Mesendoderm (in vitro differentiated cells): ENCODE results near the gene TFIP11.
"Not testable (repeated sequence)": the region's sequence is repeated elsewhere in the genome, so short reads cannot be mapped to it uniquely, and the experiment has no call there.

Experiments used
- DNase-seq: peaks from one replicate; pipeline ENCODE4 v3.0.0; 2013
- H2AK5ac ChIP-seq: 2 replicates; pipeline ENCODE4 v1.6.1; 2013; ENCODE audit warnings: low read length, inconsistent platforms
- H2BK120ac ChIP-seq: 2 replicates; pipeline ENCODE4 v1.6.1; 2013; ENCODE audit warnings: low read depth, mild to moderate bottlenecking, low read length, moderate library complexity, mixed read lengths
- H2BK15ac ChIP-seq: replicated peaks from 2 replicates; pipeline ENCODE4 v1.6.1; 2013; ENCODE audit warnings: low read depth, mild to moderate bottlenecking, moderate library complexity
- H2BK5ac ChIP-seq: 2 replicates; pipeline ENCODE4 v1.6.1; 2013; ENCODE audit warnings: low read length, inconsistent platforms
- H3K18ac ChIP-seq: 2 replicates; pipeline ENCODE4 v1.6.1; 2013; ENCODE audit warnings: mild to moderate bottlenecking, low read length, mixed read lengths
- H3K23ac ChIP-seq: one replicate; pipeline ENCODE4 v1.6.1; 2013; ENCODE audit warnings: low read length
- H3K27ac ChIP-seq: 2 replicates; pipeline ENCODE4 v1.5.1; 2013; ENCODE audit warnings: low read depth, mild to moderate bottlenecking, inconsistent platforms, low read length, moderate library complexity
- H3K27me3 ChIP-seq: 2 replicates; pipeline ENCODE4 v1.6.1; 2013; ENCODE audit warnings: low read length, control low read depth, mild to moderate bottlenecking, inconsistent platforms; ENCODE audit not compliant: insufficient read depth, poor library complexity
- H3K36me3 ChIP-seq: 2 replicates; pipeline ENCODE4 v1.6.1; 2013; ENCODE audit warnings: low read length, inconsistent platforms; ENCODE audit not compliant: control insufficient read depth, insufficient read depth
- H3K4ac ChIP-seq: one replicate; pipeline ENCODE4 v1.6.1; 2013; ENCODE audit warnings: low read depth, mild to moderate bottlenecking, low read length, moderate library complexity
- H3K4me1 ChIP-seq: 2 replicates; pipeline ENCODE4 v1.6.1; 2013; ENCODE audit warnings: low read depth, low read length, inconsistent platforms; ENCODE audit not compliant: control insufficient read depth
- H3K4me2 ChIP-seq: 2 replicates; pipeline ENCODE4 v1.6.1; 2013; ENCODE audit warnings: low read length
- H3K4me3 ChIP-seq: 2 replicates; pipeline ENCODE4 v1.5.1; 2013; ENCODE audit warnings: mild to moderate bottlenecking, low read length
- H3K56ac ChIP-seq: one replicate; pipeline ENCODE4 v1.6.1; 2013; ENCODE audit warnings: low read length
- H3K79me1 ChIP-seq: 2 replicates; pipeline ENCODE4 v1.6.1; 2013; ENCODE audit warnings: low read length, inconsistent platforms
- H3K79me2 ChIP-seq: 2 replicates; pipeline ENCODE4 v1.6.1; 2013; ENCODE audit warnings: mild to moderate bottlenecking, low read length; ENCODE audit not compliant: control insufficient read depth, insufficient read depth
- H3K9ac ChIP-seq: 2 replicates; pipeline ENCODE4 v1.6.1; 2013; ENCODE audit warnings: low read length, inconsistent platforms
- H4K5ac ChIP-seq: one replicate; pipeline ENCODE4 v1.6.1; 2013; ENCODE audit warnings: low read length
- H4K8ac ChIP-seq: one replicate; pipeline ENCODE4 v1.6.1; 2013; ENCODE audit warnings: low read depth, mild to moderate bottlenecking, control low read depth, low read length, moderate library complexity
- WGBS: extraction: QIAGEN DNeasy Blood & Tissue Kit; methylation state at CpG from one replicate; pipeline ENCODE4 v1.1.7; 2013; ENCODE audit warnings: low lambda C conversion rate, missing lambda C conversion rate; ENCODE audit not compliant: insufficient coverage; ENCODE audit errors: extremely low coverage; 5-methylcytosine and 5-hydroxymethylcytosine counted together

The TFIP11 gene

GRCh38 chr22:26529345-26529744 lies 17.1 kb upstream of the TFIP11 start:
- Histone ChIP-seq H2BK120ac (no peak overlapping the region), H3K23ac (no peak overlapping the region), H3K9ac (no peak overlapping the region), H3K4me1 (no peaks in the 10 kb centered on the region), H3K56ac (no peak overlapping the region), H3K18ac (no peak overlapping the region), H4K5ac (no peak overlapping the region), H3K79me2 (no peaks in the 10 kb centered on the region), H2BK5ac (no peak overlapping the region), H3K27me3 (no peaks in the 10 kb centered on the region), H2AK5ac (no peak overlapping the region), H3K4me3 (no peak overlapping the region), H4K8ac (no peak overlapping the region), H2BK15ac (no peak overlapping the region), H3K4me2 (no peak overlapping the region), H3K79me1 (peaks cover 3% of the 10 kb centered on the region), H3K27ac (no peak overlapping the region), H3K36me3 (peaks cover 30% of the 10 kb centered on the region), H3K4ac (no peak overlapping the region)
- no peak for DNase-seq
- no CpG with 5 or more reads among the region's 2 CpGs for WGBS

GRCh38 chr22:26528518-26528917 lies 16.2 kb upstream of the TFIP11 start:
- H3K56ac ChIP-seq, H3K79me2 ChIP-seq, DNase-seq, H3K4ac ChIP-seq, H2BK15ac ChIP-seq, H2AK5ac ChIP-seq, H3K18ac ChIP-seq, H3K4me1 ChIP-seq, H3K23ac ChIP-seq, H2BK5ac ChIP-seq, H4K8ac ChIP-seq, H2BK120ac ChIP-seq, H4K5ac ChIP-seq, H3K9ac ChIP-seq, H3K4me3 ChIP-seq, H3K27me3 ChIP-seq, H3K27ac ChIP-seq, H3K79me1 ChIP-seq, H3K4me2 ChIP-seq: not testable (repeated sequence)
- peaks cover 27% of the 10 kb centered on the region for H3K36me3 ChIP-seq
- no CpG with 5 or more reads among the region's 9 CpGs for WGBS

- Histone ChIP-seq H3K18ac (no peak overlapping the region), H3K4me2 (no peak overlapping the region), H4K8ac (no peak overlapping the region), H2BK15ac (no peak overlapping the region), H2AK5ac (no peak overlapping the region), H3K79me2 (no peaks in the 10 kb centered on the region), H2BK120ac (no peak overlapping the region), H3K36me3 (peaks cover 27% of the 10 kb centered on the region), H3K9ac (no peak overlapping the region), H2BK5ac (no peak overlapping the region), H3K79me1 (no peaks in the 10 kb centered on the region), H4K5ac (no peak overlapping the region), H3K56ac (no peak overlapping the region), H3K4me3 (no peak overlapping the region), H3K23ac (no peak overlapping the region), H3K4ac (no peak overlapping the region), H3K4me1 (no peaks in the 10 kb centered on the region), H3K27ac (no peak overlapping the region), H3K27me3 (no peaks in the 10 kb centered on the region)
- WGBS: no CpG with 5 or more reads among the region's 15 CpGs
- no peak for DNase-seq
Observed at GRCh38 chr22:26527574-26528465, 15.5 kb upstream of the TFIP11 start.

GRCh38 chr22:26527167-26527566 lies 14.9 kb upstream of the TFIP11 start:
- Histone ChIP-seq H2BK5ac (no peak overlapping the region), H3K4ac (no peak overlapping the region), H4K8ac (no peak overlapping the region), H3K4me2 (no peak overlapping the region), H3K9ac (no peak overlapping the region), H3K27me3 (no peaks in the 10 kb centered on the region), H2AK5ac (no peak overlapping the region), H3K18ac (no peak overlapping the region), H3K79me2 (no peaks in the 10 kb centered on the region), H3K23ac (no peak overlapping the region), H2BK120ac (no peak overlapping the region), H2BK15ac (no peak overlapping the region), H3K4me3 (no peak overlapping the region), H3K36me3 (peaks cover 27% of the 10 kb centered on the region), H3K56ac (no peak overlapping the region), H3K27ac (no peak overlapping the region), H3K4me1 (no peaks in the 10 kb centered on the region), H3K79me1 (no peaks in the 10 kb centered on the region), H4K5ac (no peak overlapping the region)
- no CpG with 5 or more reads among the region's 3 CpGs for WGBS
- DNase-seq: no peak

GRCh38 chr22:26525946-26526564 lies 13.8 kb upstream of the TFIP11 start:
- H3K79me2 ChIP-seq: no peaks in the 10 kb centered on the region
- H3K27me3 ChIP-seq: no peaks in the 10 kb centered on the region
- no peaks in the 10 kb centered on the region for H3K4me1 ChIP-seq
- DNase-seq: no peak
- H2BK15ac ChIP-seq: no peak overlapping the region
- H2BK5ac ChIP-seq: no peak overlapping the region
- H3K4me2 ChIP-seq: no peak overlapping the region
- H3K18ac ChIP-seq: no peak overlapping the region
- no peak overlapping the region for H3K27ac ChIP-seq
- no peak overlapping the region for H3K4me3 ChIP-seq
- no peak overlapping the region for H4K5ac ChIP-seq
- H3K79me1 ChIP-seq: no peaks in the 10 kb centered on the region
- H3K9ac ChIP-seq: no peak overlapping the region
- H3K23ac ChIP-seq: no peak overlapping the region
- peaks cover 23% of the 10 kb centered on the region for H3K36me3 ChIP-seq
- H3K56ac ChIP-seq: no peak overlapping the region
- no peak overlapping the region for H4K8ac ChIP-seq
- H2BK120ac ChIP-seq: no peak overlapping the region
- no peak overlapping the region for H2AK5ac ChIP-seq
- no CpG with 5 or more reads among the region's 7 CpGs for WGBS
- H3K4ac ChIP-seq: no peak overlapping the region
